Glutamatergic neuron (in vitro differentiated cells): Measurements from ENCODE around the gene ESRP2. TPM values are rescaled to one million over a fixed set of nuclear protein-coding genes. Genes with fewer than 3 reads are reported as not detected.

Source experiments
- DNase-seq: peaks from one replicate; pipeline ENCODE4 v3.0.0; 2022
- H3K27ac Mint-ChIP-seq: one replicate; pipeline ENCODE4 v1.8.0; 2020; ENCODE audit warnings: mild to moderate bottlenecking, mixed read lengths, inconsistent platforms; ENCODE audit not compliant: unreplicated experiment
- H3K27me3 Mint-ChIP-seq: one replicate; pipeline ENCODE4 v1.8.0; 2020; ENCODE audit warnings: mild to moderate bottlenecking, moderate library complexity, mixed read lengths, inconsistent platforms; ENCODE audit not compliant: unreplicated experiment
- H3K36me3 Mint-ChIP-seq: one replicate; pipeline ENCODE4 v1.8.0; 2020; ENCODE audit warnings: mild to moderate bottlenecking, mixed read lengths, inconsistent platforms; ENCODE audit not compliant: unreplicated experiment
- H3K4me1 Mint-ChIP-seq: one replicate; pipeline ENCODE4 v1.8.0; 2020; ENCODE audit warnings: mild to moderate bottlenecking, low read depth, mixed read lengths, inconsistent platforms; ENCODE audit not compliant: unreplicated experiment
- H3K4me3 Mint-ChIP-seq: one replicate; pipeline ENCODE4 v1.8.0; 2020; ENCODE audit warnings: mild to moderate bottlenecking, mixed read lengths, inconsistent platforms; ENCODE audit not compliant: unreplicated experiment
- H3K9me3 Mint-ChIP-seq: one replicate; pipeline ENCODE4 v1.8.0; 2020; ENCODE audit warnings: mild to moderate bottlenecking, moderate library complexity, mixed read lengths, inconsistent platforms; ENCODE audit not compliant: unreplicated experiment
- CTCF ChIP-seq: fragments of 200-600 bp; sonication (generic); IDR thresholded peaks from one replicate; pipeline ENCODE4 v1.5.0; 2021; ENCODE audit not compliant: partially characterized antibody, unreplicated experiment
- total RNA-seq: library from RNA; stranded (reverse); fragmentation: NEBNext Ultra II Directional; extraction: Animal tissue kit (Norgen Biotek cat#: 25700); gene quantifications from one replicate; pipeline ENCODE4 v1.2.1, GENCODE V29; 2021; ENCODE audit not compliant: unreplicated experiment

Gene ESRP2
- total RNA-seq, 1 donor from 2014 or later: not detected

GRCh38 chr16:68250951-68251350 is 15.0 kb upstream of the ESRP2 start:
- Mint-ChIP-seq H3K4me3 (no peak overlapping the region), H3K4me1 (no peaks in the 10 kb centered on the region), H3K36me3 (no peaks in the 10 kb centered on the region), H3K27me3 (peaks cover 2% of the 10 kb centered on the region), H3K9me3 (peaks cover 3% of the 10 kb centered on the region), H3K27ac (no peak overlapping the region)
- no peak for DNase-seq
- TF ChIP-seq CTCF: no peak

- Mint-ChIP-seq H3K27me3 (peaks cover 7% of the 10 kb centered on the region), H3K9me3 (peaks cover 6% of the 10 kb centered on the region), H3K4me3 (no peak overlapping the region), H3K36me3 (no peaks in the 10 kb centered on the region), H3K27ac (no peak overlapping the region), H3K4me1 (peaks cover 2% of the 10 kb centered on the region)
- no peak for DNase-seq
- no peak for TF ChIP-seq CTCF
Measured at GRCh38 chr16:68249371-68249770, 13.4 kb upstream of the ESRP2 start.

- Mint-ChIP-seq H3K27ac (no peak overlapping the region), H3K36me3 (no peaks in the 10 kb centered on the region), H3K9me3 (peaks cover 6% of the 10 kb centered on the region), H3K27me3 (peaks cover 7% of the 10 kb centered on the region), H3K4me1 (peaks cover 2% of the 10 kb centered on the region), H3K4me3 (no peak overlapping the region)
- DNase-seq: no peak
- no peak for TF ChIP-seq CTCF
Measured at GRCh38 chr16:68247932-68248331, 12.0 kb upstream of the ESRP2 start.

- Mint-ChIP-seq H3K36me3 (no peaks in the 10 kb centered on the region), H3K9me3 (peaks cover 6% of the 10 kb centered on the region), H3K4me3 (no peak overlapping the region), H3K27ac (no peak overlapping the region), H3K27me3 (peaks cover 8% of the 10 kb centered on the region), H3K4me1 (peaks cover 2% of the 10 kb centered on the region)
- no peak for DNase-seq
- TF ChIP-seq CTCF: no peak
Measured at GRCh38 chr16:68247400-68247799, 11.5 kb upstream of the ESRP2 start.

DNA sequence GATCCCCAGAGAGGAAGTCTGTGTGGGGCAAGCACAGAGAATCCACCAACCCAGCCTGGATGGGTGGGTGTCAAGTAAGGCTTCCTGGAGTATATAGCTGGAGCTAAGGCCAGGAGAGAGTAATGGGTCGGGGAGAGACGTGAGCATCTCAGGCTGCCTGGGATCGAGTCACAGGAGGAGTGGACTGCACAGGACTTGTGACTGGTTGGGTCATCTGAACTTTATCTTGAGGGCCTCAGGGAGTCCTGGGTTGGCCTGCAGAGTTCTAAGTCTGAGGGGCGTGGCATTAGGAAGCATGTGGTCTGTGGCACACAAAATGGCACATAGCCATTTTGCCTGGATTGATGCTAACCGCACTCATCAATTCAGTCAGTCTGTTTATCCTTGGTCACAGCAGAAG is 10.7 kb upstream of the ESRP2 start:
- no peak for DNase-seq
- no peak overlapping the region for H3K27ac Mint-ChIP-seq
- H3K9me3 Mint-ChIP-seq: peaks cover 6% of the 10 kb centered on the region
- H3K36me3 Mint-ChIP-seq: no peaks in the 10 kb centered on the region
- H3K4me3 Mint-ChIP-seq: no peak overlapping the region
- peaks cover 8% of the 10 kb centered on the region for H3K27me3 Mint-ChIP-seq
- peaks cover 2% of the 10 kb centered on the region for H3K4me1 Mint-ChIP-seq
- no peak for TF ChIP-seq CTCF
